Gastroesophageal sphincter (tissue), 4 donors: ENCODE results near the gene DTX4. TPM values are rescaled to one million over a fixed set of nuclear protein-coding genes. Genes with fewer than 3 reads are reported as not detected.
A peak's percentile ranks its signal among the peaks of the same experiment; 100 is the strongest.

ENCODE experiments used
- ATAC-seq: fragments of 150-250 bp; one replicate; pipeline ENCODE4 v1.9.1; 2016; ENCODE audit warnings: mild to moderate bottlenecking, moderate library complexity
- H3K27ac ChIP-seq, 4 donors: fragments of 200-600 bp; sonication (generic) in 3 of 4; 1 replicate in 3 of 4; 2 replicates in 1 of 4; pipeline ENCODE4 v1.5.1; 2016 to 2019
- H3K27me3 ChIP-seq: fragments of 200-600 bp; sonication (generic); one replicate; pipeline ENCODE4 v1.5.1; 2019
- H3K36me3 ChIP-seq, 2 donors: fragments of 200-600 bp; sonication (generic); one replicate each; pipeline ENCODE4 v1.5.1; 2019; ENCODE audit warnings: control low read depth in 1 of 2
- H3K4me1 ChIP-seq, 3 donors: fragments of 200-600 bp; sonication (generic); 1 replicate in 2 of 3; 2 replicates in 1 of 3; pipeline ENCODE4 v1.5.1; 2016 to 2019; ENCODE audit warnings: control low read depth in 2 of 3
- H3K4me3 ChIP-seq, 2 donors: fragments of 200-600 bp; sonication (generic); one replicate each; pipeline ENCODE4 v1.5.1; 2019; ENCODE audit warnings: mild to moderate bottlenecking in 1 of 2, moderate library complexity in 1 of 2
- H3K9me3 ChIP-seq, 3 donors: fragments of 200-600 bp; sonication (generic); one replicate each; pipeline ENCODE4 v1.5.1; 2017 to 2019; ENCODE audit warnings: control low read depth in 2 of 3
- EP300 ChIP-seq: sonication (generic); formaldehyde crosslinking; IDR thresholded peaks from one replicate; pipeline ENCODE4 v1.6.1; 2017; ENCODE audit warnings: antibody characterized with exemption, mild to moderate bottlenecking
- POLR2A ChIP-seq, 2 donors: fragments of 450-650 bp; IDR thresholded peaks; one replicate each; pipeline ENCODE4 v1.6.1; 2017; ENCODE audit warnings: antibody characterized with exemption in 2 of 2, mild to moderate bottlenecking in 2 of 2, moderate library complexity in 1 of 2
- POLR2AphosphoS5 ChIP-seq: sonication (generic); formaldehyde crosslinking; IDR thresholded peaks from one replicate; pipeline ENCODE4 v1.6.1; 2017; ENCODE audit warnings: antibody characterized with exemption
- WGBS, 2 donors: methylation state at CpG; one replicate each; pipeline ENCODE4 v1.1.5; 2018; ENCODE audit warnings: low coverage in 1 of 2; 5-methylcytosine and 5-hydroxymethylcytosine counted together
- total RNA-seq, 4 donors: library from RNA; depleted of rRNA; stranded (reverse); fragments of >200 nt; gene quantifications; one replicate each; pipeline ENCODE4 v1.1.0, GENCODE V29; 2016
- TF ChIP-seq, protein P1 (sequence below), 4 experiments: fragments of 200-600 bp in 2 of 4; fragments of 450-650 bp in 2 of 4; sonication (generic) in 1 of 4; IDR thresholded peaks; one replicate each; pipeline ENCODE4 v1.5.1; 2017 to 2019; ENCODE audit warnings: antibody characterized with exemption in 4 of 4, mild to moderate bottlenecking in 2 of 4, moderate library complexity in 2 of 4

Gene DTX4
- total RNA-seq, 4 donors from 2014 or later, result 2.0 to 6.8 (median 6.2) TPM

DNA sequence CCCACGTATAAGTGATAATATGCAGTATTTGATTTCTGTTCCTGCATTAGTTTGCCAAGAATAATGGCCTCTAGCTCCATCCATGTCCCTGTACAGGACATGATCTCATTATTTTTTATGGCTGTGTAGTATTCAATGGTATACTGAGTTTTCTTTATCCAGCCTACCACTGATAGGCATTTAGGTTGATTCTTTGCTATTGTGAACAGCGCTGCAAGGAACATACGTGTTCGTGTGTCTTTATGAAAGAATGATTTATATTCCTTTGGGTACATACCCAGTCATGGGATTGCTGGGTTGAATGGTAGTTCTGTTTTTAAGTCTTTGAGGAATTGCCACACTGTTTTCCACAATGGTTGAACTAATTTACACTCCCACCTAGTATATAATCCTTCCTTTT lies 30.7 kb upstream of the DTX4 start:
- Histone ChIP-seq H3K36me3 (peaks cover 0 to 14% of the 10 kb centered on the region in 2 donors), H3K27ac (no peak overlapping the region), H3K9me3 (no peaks in the 10 kb centered on the region), H3K27me3 (no peaks in the 10 kb centered on the region), H3K4me1 (peaks cover 0 to 33% (median 4%) of the 10 kb centered on the region in 3 donors), H3K4me3 (no peak overlapping the region)
- no peak for ATAC-seq
- WGBS, 2 donors, result 90% methylated on average over 4 of the region's 4 CpGs
- TF ChIP-seq, protein P1, sequence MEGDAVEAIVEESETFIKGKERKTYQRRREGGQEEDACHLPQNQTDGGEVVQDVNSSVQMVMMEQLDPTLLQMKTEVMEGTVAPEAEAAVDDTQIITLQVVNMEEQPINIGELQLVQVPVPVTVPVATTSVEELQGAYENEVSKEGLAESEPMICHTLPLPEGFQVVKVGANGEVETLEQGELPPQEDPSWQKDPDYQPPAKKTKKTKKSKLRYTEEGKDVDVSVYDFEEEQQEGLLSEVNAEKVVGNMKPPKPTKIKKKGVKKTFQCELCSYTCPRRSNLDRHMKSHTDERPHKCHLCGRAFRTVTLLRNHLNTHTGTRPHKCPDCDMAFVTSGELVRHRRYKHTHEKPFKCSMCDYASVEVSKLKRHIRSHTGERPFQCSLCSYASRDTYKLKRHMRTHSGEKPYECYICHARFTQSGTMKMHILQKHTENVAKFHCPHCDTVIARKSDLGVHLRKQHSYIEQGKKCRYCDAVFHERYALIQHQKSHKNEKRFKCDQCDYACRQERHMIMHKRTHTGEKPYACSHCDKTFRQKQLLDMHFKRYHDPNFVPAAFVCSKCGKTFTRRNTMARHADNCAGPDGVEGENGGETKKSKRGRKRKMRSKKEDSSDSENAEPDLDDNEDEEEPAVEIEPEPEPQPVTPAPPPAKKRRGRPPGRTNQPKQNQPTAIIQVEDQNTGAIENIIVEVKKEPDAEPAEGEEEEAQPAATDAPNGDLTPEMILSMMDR (IDR thresholded peaks at IDR 0.05), result no peak
- TF ChIP-seq POLR2A (IDR thresholded peaks at IDR 0.05), result no peak
- no peak for TF ChIP-seq EP300
- TF ChIP-seq POLR2AphosphoS5, result no peak

DNA sequence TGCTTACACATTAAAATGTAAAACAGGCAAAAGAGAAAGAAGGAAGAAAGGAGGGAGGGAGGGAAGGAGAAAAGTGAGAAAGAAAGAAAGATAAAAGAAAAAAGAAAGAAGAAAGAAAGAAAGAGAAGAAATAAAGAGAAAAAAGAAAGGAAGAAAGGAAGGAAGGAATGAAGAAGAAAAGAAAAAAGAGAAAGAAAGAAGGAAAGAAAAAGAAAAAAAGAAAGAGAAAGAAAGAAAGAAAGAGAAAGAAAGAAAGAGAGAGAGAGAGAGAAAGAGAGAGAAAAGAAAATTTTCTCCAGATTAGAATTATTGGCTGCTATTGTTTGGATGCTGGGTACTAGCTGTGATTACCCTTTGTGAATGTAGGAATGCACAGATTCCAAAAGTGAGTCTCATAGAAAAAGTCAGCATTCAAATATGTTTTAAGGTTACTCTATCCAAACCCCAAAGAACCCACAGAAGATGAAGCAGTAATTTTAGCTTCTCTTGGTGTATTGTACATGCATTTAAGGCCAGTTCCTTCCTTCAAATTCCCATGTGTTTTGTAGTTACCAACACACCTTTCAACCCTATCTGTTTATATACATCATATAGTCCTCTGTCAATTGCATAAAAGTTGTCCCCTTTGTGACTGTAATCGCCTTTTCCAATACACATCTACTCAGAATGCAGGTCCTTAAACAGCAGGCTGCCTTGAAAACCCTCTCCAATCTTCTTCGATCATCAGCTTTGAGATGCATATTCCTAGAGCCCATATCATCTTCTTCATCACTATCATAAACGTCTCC lies 30.1 kb upstream of the DTX4 start:
- Histone ChIP-seq H3K36me3 (peaks cover 0 to 14% of the 10 kb centered on the region in 2 donors), H3K27me3 (no peaks in the 10 kb centered on the region), H3K4me1 (peaks cover 0 to 32% (median 4%) of the 10 kb centered on the region in 3 donors), H3K4me3 (peak overlapping the region; percentile 72 to 78), H3K9me3 (no peaks in the 10 kb centered on the region), H3K27ac (peak overlapping the region; percentile 53 to 93 (median 89))
- ATAC-seq, result no peak
- TF ChIP-seq, protein P1 (IDR thresholded peaks at IDR 0.05), result no peak
- TF ChIP-seq EP300 (no peak), POLR2AphosphoS5 (no peak), POLR2A (IDR thresholded peaks at IDR 0.05) (no peak)
- 4 to 5% methylated on average over 3 of the region's 3 CpGs for WGBS, 2 donors

DNA sequence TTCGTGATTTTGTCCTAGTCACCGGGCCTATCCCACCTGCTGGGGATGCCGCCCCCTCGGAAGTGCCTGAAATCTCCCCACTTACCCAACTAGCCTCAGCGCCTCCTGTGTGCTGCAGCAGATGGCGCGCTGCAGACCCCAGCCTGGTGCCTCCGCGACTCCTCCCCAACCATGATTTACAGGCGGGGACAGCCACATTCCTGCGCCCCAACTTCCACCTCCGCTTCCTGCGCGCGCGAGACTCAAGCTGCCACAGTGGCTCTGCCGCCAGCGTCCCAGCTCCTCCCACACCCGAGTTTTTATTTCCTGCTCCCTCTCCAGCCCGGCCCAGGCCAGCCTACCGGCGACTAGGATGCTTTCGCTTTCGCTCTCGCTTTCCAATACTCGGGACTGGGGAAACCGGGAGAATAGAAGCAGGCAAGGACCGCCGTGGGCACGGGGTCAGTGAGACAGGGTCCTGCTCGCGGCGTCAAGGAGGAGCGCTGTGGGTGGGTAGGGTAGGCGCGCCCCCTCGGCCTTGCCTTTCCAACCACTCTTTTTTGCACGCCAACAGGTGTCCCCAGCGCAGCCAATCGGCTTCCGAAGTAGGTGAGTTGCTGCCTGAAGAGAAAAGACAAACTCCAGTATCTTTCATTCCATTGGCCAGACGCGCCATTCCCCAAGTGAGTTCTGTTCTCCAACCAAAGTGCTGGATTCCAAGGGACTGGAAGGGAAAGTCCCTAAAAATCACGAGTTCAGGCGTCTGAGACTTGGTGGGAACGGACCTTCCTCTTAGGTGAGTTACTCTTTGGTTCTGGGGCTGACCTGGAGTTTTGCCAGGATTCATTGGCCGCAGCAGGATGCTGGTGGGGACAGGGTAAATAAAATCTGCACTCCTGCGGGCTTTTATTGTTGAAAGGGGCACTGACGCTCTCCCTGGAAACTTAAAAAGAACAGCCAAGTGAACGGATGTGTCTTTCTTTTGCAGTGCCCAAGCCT lies 29.1 kb upstream of the DTX4 start, which contains the start of gene FAM111A:
FAM111A (plus strand) TSS at position 327 of the 978 bp plus-strand sequence. CDS start 6,017 bp downstream, outside the sequence.
- Histone ChIP-seq H3K27ac (peak within 1 kb of the TSS; percentile 53 to 93 (median 89)), H3K4me1 (peaks cover 0 to 32% (median 4%) of the 10 kb centered on the region in 3 donors), H3K4me3 (peak within 1 kb of the TSS; percentile 72 to 78), H3K36me3 (peaks cover 0 to 5% of the 10 kb centered on the region in 2 donors), H3K27me3 (no peaks in the 10 kb centered on the region), H3K9me3 (no peaks in the 10 kb centered on the region)
- peak; percentile 90 for ATAC-seq
- WGBS, 2 donors, result 0 to 1% methylated on average over 6 to 37 of the region's 50 CpGs
- peak; percentile 54 for TF ChIP-seq POLR2AphosphoS5
- TF ChIP-seq EP300, result no peak
- TF ChIP-seq POLR2A (IDR thresholded peaks at IDR 0.05), result peak; percentile 17 to 24
- TF ChIP-seq, protein P1 (IDR thresholded peaks at IDR 0.05), result peak in 2 of 4 experiments; percentile 10 to 45

DNA sequence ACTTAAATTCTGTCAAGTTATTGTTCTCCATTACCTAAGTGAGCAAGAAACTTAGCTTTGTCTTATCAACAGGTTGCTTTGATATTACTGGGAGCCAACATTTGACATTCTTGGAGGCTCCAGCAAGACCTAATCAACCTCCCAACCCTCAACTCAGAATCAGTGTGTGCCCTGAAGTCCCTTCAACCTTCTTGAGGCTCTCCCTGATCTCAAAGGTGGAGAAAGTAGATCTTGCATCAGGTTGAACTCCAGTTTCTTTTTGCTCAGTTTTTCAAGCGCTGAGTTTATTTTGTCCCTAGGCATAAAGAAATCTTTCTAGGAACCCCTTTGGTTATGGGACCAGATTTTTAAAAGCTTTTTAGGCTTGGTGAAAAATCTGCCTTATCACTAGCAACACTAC lies 27.8 kb upstream of the DTX4 start:
- ATAC-seq, result no peak
- H3K9me3 ChIP-seq, result no peaks in the 10 kb centered on the region
- peaks cover 0 to 7% of the 10 kb centered on the region in 2 donors for H3K36me3 ChIP-seq
- H3K4me3 ChIP-seq, result peak overlapping the region; percentile 52 to 78
- 78 to 100% methylated on average over 1 of the region's 1 CpG for WGBS, 2 donors
- no peaks in the 10 kb centered on the region for H3K27me3 ChIP-seq
- peak overlapping the region; percentile 51 to 93 (median 89) for H3K27ac ChIP-seq
- TF ChIP-seq POLR2AphosphoS5 (no peak), POLR2A (IDR thresholded peaks at IDR 0.05) (no peak), EP300 (no peak)
- TF ChIP-seq, protein P1 (IDR thresholded peaks at IDR 0.05), result no peak
- H3K4me1 ChIP-seq, result peaks cover 0 to 32% (median 4%) of the 10 kb centered on the region in 3 donors
